MM.1S (cell line): Measurements from ENCODE around the gene HTR7.

Source experiments
- DNase-seq: peaks from one replicate; pipeline ENCODE4 v3.0.0-alpha.2; 2015
- H2AFZ ChIP-seq: fragments of 300-600 bp; sonication (generic); 2 replicates; pipeline ENCODE4 v1.6.0; 2016; ENCODE audit warnings: antibody characterized with exemption, low read length
- H3F3A ChIP-seq: fragments of 300-600 bp; sonication (generic); 2 replicates; pipeline ENCODE4 v1.6.1; 2016; ENCODE audit warnings: mild to moderate bottlenecking, antibody characterized with exemption, low read length, moderate library complexity, mixed read lengths; ENCODE audit not compliant: insufficient read depth
- H3K27ac ChIP-seq: fragments of 300-600 bp; sonication (generic); 2 replicates; pipeline ENCODE4 v1.5.1; 2016; ENCODE audit warnings: mild to moderate bottlenecking, low read length
- H3K27me3 ChIP-seq: fragments of 300-600 bp; sonication (generic); replicated peaks from 2 replicates; pipeline ENCODE4 v1.6.0; 2016; ENCODE audit warnings: low read length; ENCODE audit not compliant: insufficient read depth
- H3K36me3 ChIP-seq: fragments of 300-600 bp; sonication (generic); replicated peaks from 2 replicates; pipeline ENCODE4 v1.6.1; 2016; ENCODE audit warnings: mild to moderate bottlenecking, low read length, mixed read lengths; ENCODE audit not compliant: insufficient read depth
- H3K4me1 ChIP-seq: fragments of 300-600 bp; sonication (generic); 2 replicates; pipeline ENCODE4 v1.6.1; 2016; ENCODE audit warnings: low read length, mixed read lengths
- H3K4me2 ChIP-seq: fragments of 300-600 bp; sonication (generic); 2 replicates; pipeline ENCODE4 v1.6.0; 2016; ENCODE audit warnings: low read depth, low read length
- H3K4me3 ChIP-seq: fragments of 300-600 bp; sonication (generic); 2 replicates; pipeline ENCODE4 v1.5.1; 2016; ENCODE audit warnings: low read length, mixed read lengths
- H3K79me2 ChIP-seq: fragments of 300-600 bp; sonication (generic); 2 replicates; pipeline ENCODE4 v1.6.1; 2016; ENCODE audit warnings: mixed run types, low read length, mixed read lengths
- H3K9ac ChIP-seq: fragments of 300-600 bp; sonication (generic); 2 replicates; pipeline ENCODE4 v1.6.1; 2016; ENCODE audit warnings: low read length, mixed read lengths
- H3K9me2 ChIP-seq: fragments of 300-600 bp; sonication (generic); replicated peaks from 2 replicates; pipeline ENCODE4 v1.6.1; 2016; ENCODE audit warnings: mild to moderate bottlenecking, low read length, mixed read lengths; ENCODE audit not compliant: insufficient read depth
- H3K9me3 ChIP-seq: fragments of 300-600 bp; sonication (generic); replicated peaks from 2 replicates; pipeline ENCODE4 v1.6.1; 2016; ENCODE audit warnings: mild to moderate bottlenecking, low read length, mixed read lengths; ENCODE audit not compliant: insufficient read depth
- H4K20me1 ChIP-seq: fragments of 300-600 bp; sonication (generic); 2 replicates; pipeline ENCODE4 v1.6.1; 2016; ENCODE audit warnings: mild to moderate bottlenecking, low read length, moderate library complexity, mixed read lengths; ENCODE audit not compliant: insufficient read depth
- CTCF ChIP-seq: fragments of 300-600 bp; sonication (generic); IDR thresholded peaks from 2 replicates; pipeline ENCODE4 v1.5.1; 2016; ENCODE audit warnings: antibody characterized with exemption, low read length, mixed read lengths
- EZH2 ChIP-seq: fragments of 300-600 bp; sonication (generic); optimal IDR thresholded peaks from 2 replicates; pipeline ENCODE3; 2017; ENCODE audit warnings: low read depth, mild to moderate bottlenecking, antibody characterized with exemption, low read length, mixed read lengths
- EZH2phosphoT487 ChIP-seq: fragments of 300-600 bp; sonication (generic); IDR thresholded peaks from 2 replicates; pipeline ENCODE4 v1.6.1; 2018; ENCODE audit warnings: antibody characterized with exemption, low read length

HTR7 gene

GRCh38 chr10:90701428-90701827, 156.4 kb downstream of the HTR7 start:
- no peaks in the 10 kb centered on the region for H3K79me2 ChIP-seq
- H3K27ac ChIP-seq: no peak overlapping the region
- H3K9me2 ChIP-seq: no peaks in the 10 kb centered on the region
- no peaks in the 10 kb centered on the region for H4K20me1 ChIP-seq
- H3K9me3 ChIP-seq: no peaks in the 10 kb centered on the region
- H3K4me2 ChIP-seq: no peak overlapping the region
- TF ChIP-seq EZH2 (no peak), CTCF (no peak), EZH2phosphoT487 (no peak)
- no peaks in the 10 kb centered on the region for H3K36me3 ChIP-seq
- no peaks in the 10 kb centered on the region for H3K4me1 ChIP-seq
- DNase-seq: no peak
- H3K4me3 ChIP-seq: no peak overlapping the region
- H3K27me3 ChIP-seq: no peaks in the 10 kb centered on the region
- H2AFZ ChIP-seq: no peak overlapping the region
- no peaks in the 10 kb centered on the region for H3F3A ChIP-seq
- H3K9ac ChIP-seq: no peak overlapping the region

- Histone ChIP-seq H3K4me2 (no peak overlapping the region), H3K9me2 (no peaks in the 10 kb centered on the region), H3K79me2 (no peaks in the 10 kb centered on the region), H2AFZ (no peak overlapping the region), H3K4me3 (no peak overlapping the region), H3K27me3 (no peaks in the 10 kb centered on the region), H3K27ac (no peak overlapping the region), H3K9ac (no peak overlapping the region), H3K36me3 (no peaks in the 10 kb centered on the region), H4K20me1 (no peaks in the 10 kb centered on the region), H3F3A (no peaks in the 10 kb centered on the region), H3K9me3 (no peaks in the 10 kb centered on the region), H3K4me1 (no peaks in the 10 kb centered on the region)
- DNase-seq: no peak
- no peak for TF ChIP-seq CTCF
- TF ChIP-seq EZH2phosphoT487: no peak
- no peak for TF ChIP-seq EZH2
Measured at GRCh38 chr10:90695915-90696676, 161.7 kb downstream of the HTR7 start.
